Activated CD8-positive, alpha-beta memory T cell treated with anti-CD3 and anti-CD28 coated beads, Interleukin-2, amount 50 U/mL, for 24 hours (primary cell): ENCODE measurements around the gene B3GLCT.

Source experiments
- DNase-seq: peaks from one replicate; pipeline ENCODE4 v3.0.0-alpha.2; 2020; ENCODE audit errors: extremely low read depth

The B3GLCT gene

DNA sequence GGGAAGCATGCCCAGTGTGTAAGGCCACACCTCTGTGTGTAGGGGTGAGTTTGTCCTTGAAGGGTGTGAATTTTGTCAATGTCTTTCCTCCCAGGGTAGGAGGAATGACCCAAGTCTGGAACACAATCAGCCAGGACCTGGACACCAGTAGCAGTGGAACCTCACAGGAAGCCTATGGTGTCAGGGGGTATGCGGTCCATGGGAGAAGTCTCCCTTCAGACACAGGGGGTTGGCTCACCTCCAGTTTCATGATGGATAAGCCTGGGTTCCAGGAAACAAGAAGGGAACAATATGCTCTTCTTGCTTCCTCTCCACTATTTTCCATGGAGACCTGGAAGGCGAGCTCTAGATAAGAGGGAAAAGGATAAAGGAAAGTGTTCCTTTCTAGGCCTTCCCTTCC is 23.9 kb downstream of the B3GLCT start:
- no peak for DNase-seq

DNA sequence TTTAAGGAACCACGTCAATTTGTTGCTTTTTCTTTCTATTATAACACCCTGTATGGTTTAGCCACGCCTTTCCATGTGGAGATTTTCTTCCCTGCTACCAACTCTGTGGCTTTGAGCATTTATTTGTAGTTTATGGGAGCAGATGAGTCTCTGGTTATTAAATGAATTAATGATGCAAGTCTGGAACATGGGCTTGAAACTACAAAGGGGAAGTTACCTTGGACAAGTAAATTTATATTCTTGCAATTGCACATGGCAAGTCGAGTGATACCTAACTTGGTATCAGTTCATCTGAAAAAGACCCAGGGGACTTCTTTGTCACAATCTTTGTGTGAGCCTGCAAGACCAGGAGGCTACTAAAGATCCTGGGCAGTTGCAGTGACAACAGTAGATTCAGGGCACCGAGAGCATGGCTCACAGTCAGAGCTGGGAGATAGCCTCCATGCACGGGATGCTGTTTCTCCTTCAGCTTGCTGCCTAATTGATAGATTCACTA is 24.4 kb downstream of the B3GLCT start:
- DNase-seq: no peak

DNA sequence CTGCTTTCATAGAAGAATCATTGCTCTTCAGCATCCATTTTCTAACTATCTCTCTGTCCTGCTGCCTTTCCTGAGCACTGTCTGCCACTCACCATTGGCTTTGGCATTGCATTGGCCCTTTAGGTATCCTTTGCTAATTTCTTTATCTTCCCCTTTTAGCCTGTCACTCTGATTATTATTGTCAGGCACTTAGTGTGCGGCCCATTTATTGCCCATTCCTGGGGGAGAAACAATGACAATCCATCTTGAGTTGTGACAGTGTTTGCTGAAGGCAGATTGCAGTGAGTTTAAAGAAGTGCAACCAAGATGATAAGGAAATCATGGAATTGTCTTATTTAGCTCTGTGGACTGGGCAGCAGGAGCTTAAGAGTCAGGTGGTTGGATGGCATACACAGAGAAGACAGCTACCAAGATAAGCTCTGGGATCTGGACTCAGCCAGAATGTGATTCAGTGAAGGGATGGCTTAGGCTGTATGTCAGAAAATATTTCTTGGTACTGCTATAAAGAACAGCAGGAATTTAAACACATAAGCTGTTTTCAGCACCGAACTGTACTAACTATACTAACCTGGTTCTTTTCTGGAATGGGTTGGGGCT is 25.3 kb downstream of the B3GLCT start:
- DNase-seq: no peak

DNA sequence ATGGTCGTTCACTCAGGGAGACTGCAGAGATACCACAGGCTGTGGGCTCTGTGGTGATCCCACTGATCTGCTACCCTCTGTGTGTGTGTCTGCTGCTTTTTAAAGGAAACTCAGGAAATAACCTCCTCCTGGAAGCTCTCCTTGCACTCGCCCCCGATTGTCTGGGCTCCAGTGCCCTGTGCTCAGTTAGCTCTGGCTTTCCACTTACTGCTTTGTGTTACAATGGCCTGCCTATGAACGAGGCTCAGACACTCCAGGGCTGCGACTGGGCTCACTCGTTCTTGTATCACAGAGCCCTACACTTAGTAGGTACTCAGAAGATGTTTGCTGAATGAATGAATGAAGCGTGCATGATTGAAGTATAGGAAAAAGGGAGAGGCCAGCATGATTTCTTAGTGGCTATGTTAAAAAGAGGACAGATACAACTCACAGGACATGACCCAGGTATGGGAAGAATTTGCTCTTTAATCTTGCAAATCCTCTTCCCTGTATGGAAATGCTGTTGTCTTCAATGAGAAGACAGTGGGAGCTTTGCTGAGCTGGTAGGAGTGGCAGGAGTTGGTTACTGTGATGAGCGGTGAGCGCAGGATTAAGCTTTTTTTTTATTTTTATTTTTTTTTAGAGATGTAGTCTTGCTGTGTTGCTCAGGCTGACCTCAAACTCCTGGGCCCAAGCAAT is 26.4 kb downstream of the B3GLCT start:
- DNase-seq: no peak

DNA sequence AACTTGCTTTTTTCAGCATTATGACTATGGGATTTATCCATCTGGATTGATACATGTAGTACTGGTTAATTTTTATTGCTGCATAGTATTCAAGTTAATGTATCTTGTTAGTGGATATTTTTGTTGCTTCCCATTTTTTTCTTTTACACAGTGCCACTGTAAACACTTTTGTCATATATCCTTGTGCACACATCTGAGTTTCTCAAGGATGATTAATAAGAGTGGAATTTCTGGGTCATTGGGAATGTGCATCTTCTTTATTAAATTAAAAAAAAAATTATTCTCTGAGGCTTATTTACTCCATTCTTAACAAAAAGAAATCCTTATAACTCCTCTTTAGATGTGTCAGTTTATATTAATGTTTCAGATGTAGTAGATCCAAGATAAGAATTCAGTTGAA is 27.3 kb downstream of the B3GLCT start:
- no peak for DNase-seq

DNA sequence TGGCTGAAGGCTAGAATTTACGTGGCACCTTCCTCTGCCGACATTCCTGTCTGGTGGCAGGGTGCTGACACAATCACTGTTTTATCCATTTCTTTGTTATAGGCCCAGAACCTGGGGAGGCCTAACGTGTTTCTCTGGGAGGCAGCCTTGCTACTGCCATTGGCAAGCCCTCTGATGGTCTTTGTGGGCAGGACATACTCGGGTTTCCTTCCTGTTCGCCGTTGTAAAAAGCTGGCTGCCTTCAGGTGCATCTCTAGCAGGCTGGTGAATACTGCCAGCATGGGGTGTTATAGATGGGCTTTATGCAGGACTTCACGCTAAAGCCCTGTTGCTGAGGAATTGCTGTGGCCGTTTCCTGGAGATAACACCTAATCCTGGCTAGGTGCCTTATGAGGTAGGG is 28.1 kb downstream of the B3GLCT start:
- DNase-seq: no peak

DNA sequence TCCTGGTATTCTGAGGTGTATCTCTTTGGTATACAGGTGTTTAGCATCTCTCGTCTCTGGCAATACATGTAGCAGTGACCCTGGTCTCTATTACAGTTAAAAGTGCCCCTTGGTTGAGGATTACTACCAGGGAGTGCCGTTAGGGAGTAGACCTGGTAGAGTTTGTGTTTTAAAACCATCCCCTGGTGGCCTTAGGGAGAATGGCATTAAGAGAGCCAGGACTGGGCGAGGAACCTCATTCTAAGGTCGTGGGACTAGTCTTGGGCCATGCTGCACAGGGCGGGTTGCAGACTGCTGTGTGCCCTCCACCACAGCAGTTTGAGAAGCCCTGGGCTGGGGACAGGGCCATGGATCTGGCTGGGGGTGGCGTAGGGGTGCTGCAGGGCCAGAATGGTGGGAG is 35.0 kb downstream of the B3GLCT start:
- no peak for DNase-seq

DNA sequence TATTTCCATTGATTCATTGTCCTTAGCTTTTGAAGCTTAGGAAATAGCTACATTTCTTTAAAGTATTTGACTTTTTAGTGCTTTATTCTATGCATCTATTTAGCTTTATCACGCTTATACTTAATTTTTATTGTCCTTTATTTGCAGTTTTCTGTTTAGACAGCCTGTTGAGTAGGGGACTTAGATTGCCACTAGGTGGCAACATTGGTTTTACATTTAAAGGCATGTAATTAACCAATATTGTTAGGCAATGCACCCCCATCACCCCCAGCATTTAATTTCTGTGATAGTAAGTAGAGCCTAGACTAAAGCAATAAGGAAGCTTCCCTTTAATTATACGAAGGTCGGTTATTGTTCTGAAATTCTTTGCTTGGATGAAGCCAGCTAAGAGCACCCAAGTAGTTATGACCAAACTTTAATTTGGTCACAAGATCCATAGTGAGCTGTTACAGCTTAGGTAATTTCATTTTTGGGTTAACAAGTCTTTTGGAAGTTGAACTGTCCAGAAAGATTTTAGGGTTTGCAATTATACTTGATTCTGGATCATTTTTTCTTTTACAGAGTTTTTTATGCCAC is 36.5 kb downstream of the B3GLCT start:
- no peak for DNase-seq

DNA sequence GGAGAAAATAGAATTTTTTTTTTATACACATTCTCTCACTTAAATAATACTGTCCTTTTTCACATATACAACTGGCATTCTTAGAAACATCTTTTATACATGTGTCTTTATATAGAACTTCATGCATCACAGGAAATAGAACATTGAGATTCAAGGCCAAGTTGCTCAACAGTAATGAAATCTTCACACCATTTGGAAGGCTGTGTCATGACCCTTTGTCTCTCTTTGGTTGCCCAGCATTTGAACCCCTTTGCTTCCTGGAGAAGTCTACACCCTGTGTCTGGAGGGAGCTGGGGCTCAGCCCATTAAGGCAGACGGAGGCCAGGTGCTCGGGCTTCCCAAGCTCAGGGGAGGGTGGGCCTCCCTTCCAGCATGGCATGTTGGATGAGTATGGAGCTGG is 41.1 kb downstream of the B3GLCT start:
- no peak for DNase-seq

DNA sequence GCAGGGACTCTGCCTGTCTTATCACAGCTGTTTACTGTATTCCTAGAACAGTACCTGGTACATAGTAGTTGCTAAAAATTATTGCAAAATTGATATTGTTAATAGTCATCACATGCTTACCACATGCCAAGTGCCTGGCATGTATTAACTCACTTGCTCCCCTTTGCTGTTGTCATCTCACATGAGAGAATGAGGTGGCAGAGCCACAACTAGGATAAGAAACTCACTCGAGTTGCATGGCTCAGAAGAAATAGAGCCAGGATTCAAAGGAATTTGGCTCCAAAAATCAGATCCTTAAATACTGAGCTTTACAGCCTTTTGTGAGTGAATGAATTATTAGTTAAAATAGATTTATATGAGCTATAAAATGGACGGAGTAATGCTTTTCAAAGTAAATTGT is 42.6 kb downstream of the B3GLCT start:
- DNase-seq: no peak

DNA sequence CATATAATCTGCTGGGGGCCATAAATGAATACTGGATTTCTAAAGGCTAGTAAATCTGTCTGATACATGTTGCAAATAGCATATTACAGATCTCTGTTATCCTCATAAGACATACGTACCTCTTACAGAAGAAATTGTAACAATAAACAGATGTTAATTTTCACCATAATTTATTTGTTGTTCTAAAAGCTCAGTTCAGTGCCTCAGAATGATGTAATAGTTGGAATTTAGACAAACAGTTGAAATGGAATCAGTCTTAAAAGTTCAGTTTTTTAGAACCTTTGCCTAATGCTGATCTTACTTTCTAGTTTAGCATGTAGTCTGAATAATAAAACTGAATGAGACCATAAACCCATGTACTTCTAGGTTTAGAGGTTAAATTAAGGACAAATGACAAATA is 43.1 kb downstream of the B3GLCT start:
- DNase-seq: no peak

DNA sequence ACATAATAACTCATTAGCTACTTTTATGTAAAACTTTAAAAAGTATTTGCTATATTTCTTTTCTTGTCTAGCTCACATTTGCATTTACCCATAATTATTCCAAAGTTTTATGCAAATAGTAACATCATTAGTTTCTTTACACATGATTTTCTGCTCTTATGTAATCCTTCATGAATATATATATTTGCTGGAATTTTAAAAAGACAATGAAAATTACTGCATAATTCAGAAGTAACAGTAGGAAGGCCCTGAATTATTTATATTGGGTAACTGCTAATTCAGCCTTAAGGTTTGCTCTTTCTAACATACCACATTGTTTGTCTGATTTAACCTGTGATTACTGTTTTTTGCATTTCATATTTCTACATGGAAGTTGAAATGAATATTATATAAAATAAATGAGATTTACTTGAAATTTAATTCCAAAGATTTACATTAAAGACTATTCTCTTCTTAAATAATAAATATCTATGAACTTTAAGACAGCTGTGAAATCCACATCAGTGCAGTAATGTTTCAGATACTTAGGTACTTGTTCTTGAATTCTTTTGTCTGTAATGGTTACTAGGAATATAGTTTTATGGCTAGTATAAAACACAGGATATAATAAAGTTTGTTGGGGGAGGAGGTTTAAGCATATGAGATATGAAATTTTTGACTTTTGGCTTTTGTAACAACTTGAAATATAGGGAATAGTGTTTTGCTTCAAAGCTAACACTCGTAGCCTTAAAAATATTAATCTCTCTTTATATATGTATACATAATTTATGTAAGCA is 46.0 kb downstream of the B3GLCT start:
- DNase-seq: no peak

DNA sequence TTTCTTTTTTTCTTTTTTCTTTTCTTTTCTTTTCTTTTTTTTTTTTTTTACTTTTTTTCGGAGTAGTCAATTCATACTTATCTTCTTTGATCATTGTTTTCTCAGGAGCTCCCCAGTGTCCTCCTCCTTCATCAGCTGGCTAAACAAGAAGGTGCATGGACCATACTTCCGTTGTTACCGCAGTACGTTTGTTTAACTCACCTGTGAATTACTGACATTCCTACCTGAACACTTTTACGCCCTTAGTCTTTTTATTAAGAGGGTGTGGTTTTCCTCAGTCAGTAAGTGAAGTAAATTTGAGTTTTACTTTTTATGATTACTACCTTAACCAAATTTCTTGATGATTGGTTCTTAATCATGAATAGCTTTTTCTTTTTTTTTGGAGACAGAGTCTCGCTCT is 47.1 kb downstream of the B3GLCT start:
- DNase-seq: no peak

DNA sequence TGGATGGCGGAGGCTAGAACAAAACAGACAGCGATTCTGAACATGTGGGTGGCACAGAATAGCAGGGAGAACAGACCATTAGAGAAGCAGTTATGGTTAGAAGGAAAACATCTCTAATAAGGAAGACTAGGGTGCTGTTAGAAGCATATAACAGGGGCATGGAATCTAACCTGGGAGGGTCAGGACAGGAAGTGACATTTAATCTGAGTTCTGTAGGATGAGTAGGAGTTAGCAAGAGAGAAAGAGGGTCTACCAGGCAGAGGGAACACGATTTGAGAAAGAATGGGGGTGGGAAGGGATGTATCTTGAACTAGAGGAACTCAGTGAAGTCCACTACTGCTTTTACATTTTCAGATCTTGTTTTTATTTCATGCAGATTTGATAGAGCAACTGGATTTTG is 48.6 kb downstream of the B3GLCT start:
- DNase-seq: no peak

DNA sequence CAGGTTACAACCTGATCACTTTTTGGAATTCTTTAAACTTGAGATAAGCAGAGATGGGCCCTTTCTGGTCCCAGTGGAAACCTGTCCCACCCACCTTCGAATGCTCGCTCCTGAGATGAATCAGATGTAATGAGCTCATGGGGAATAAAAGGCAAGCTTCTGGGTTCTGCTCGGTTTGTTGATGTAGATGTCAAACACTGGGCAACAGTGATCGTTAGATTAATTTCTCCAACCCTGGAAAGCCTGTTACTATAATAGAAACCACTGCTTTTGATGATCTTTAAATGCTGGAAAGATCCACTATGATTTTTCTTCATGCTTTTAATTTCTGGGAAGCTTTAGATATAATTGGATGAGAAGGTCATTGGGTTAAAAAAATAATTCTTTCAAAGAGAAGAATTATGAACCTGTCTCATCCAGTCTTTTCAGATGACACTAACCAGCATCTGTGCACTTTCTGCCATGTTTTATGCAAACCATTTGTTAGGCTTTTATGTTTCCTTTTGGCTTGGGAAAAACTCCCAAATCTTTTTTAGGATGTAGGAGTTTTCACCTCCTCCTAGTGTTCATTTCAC is 49.3 kb downstream of the B3GLCT start:
- DNase-seq: no peak

DNA sequence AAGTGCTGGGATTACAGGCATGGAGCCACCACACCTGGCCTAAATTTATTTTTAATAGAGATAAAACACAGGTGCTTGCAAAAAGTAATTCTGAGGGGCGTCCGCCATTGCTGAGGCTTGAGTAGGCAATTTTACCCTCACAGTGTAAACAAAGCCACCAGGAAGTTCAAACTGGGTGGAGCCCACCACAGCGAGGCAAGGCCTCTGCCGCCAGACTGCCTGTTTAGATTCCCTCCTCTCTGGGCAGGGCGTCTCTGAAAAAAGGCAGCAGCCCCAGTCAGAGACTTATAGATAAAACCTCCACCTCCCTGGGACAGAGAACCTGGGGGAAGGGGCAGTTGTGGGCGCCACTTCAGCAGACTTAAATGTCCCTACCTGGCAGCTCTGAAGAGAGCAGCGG is 50.7 kb downstream of the B3GLCT start:
- DNase-seq: no peak

DNA sequence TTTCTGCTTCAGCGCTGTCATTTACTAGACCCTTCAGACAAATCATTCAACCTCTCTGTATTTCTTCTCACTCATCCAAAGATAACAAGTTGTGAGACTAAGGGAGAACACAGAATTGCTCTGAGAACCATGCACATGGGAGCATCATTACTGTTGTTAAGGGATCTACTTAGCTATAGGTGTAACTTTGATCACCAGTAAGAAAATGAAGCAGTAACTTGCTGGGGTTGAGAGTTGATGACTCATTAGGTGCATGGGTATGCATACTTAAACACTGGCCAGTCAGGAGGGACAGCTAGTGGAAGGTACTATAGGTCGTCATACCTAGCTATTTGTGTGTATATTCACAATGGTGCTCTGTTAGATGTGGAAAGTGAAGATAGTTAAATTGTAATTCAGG is 61.5 kb downstream of the B3GLCT start:
- no peak for DNase-seq

DNA sequence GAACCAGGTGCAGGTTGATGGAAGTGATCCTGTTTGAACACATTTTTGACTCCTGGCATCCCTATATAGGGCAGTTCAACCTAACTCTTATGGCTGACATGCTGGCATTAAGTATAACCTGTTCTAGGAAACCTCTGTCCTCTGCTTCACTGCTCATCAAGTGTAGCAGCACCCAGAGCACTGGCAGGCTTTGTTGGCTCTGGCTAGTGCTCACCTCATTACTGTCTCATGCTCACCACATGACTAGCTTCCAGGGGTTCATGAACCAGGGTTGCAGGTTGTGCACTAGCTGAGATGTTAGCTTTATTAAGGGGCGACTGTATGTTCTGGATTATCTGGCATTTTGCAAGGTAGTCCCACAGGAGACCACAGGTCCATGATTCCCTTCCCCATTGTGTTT is 63.6 kb downstream of the B3GLCT start:
- no peak for DNase-seq

DNA sequence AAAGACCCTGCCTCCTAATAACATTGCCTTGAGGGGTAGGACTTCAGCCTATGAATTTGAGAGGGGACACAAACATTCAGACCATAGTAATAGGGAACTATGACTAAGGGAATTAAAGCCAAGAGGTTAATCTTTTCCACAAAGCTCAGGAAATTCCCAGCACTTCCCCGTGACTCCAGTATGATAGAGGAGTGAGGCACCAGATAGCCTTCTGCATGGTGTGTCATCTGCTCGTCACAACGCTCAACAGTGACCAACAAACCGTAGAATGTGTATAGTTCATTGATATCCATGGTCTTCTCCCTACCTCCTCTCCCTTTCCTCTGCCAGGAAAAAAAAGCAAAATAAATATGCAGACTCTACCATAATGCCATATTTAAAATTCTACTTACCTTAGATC is 64.4 kb downstream of the B3GLCT start:
- DNase-seq: no peak

DNA sequence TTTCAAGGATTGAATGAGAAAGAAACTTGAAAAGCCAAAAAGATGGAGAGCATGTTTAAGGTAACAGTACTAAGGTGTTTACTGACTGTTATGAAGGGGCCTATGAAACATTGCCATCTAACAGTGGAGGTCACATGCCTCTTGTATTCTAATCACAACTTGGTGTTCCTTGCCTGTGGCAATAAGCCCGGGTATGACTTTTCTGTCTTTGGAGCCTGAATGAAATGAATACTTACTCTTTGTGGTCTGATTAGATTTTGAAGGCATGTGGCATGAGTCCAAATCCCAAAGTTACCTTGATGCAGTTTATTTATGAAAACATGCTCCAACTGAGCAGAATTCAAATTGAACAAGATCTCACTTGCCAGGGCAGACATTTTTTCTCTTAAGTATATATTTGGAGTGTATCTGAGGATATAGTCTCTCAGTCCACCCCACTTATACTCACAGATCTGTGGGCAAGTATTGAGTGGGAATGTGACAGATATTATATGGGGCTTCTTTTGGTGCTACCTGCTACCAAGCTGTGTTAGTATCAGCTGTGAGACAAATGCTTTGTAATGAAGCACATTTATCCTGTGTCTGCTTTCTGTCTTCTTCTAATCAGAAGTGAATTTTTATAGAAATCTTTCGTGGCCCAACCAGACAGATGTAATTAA is 67.5 kb downstream of the B3GLCT start:
- no peak for DNase-seq

DNA sequence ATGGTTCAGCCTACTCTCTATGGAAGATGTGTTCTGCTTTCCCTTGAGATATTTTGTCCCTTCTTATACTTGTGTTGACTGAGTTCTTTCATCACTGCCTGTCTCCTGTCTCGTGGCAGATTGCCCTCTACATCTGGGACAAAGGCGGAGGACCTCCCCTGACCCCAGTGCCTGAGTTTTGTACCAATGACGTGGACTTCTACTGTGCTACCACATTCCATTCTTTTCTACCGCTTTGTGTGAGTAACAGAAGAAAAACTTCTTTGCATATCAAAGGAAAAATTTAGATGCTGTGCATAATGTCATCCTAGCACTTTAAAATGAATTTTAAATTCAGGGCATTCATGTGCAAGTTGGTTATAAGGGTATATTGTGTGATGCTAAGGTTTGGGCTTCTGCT is 74.6 kb downstream of the B3GLCT start:
- no peak for DNase-seq

DNA sequence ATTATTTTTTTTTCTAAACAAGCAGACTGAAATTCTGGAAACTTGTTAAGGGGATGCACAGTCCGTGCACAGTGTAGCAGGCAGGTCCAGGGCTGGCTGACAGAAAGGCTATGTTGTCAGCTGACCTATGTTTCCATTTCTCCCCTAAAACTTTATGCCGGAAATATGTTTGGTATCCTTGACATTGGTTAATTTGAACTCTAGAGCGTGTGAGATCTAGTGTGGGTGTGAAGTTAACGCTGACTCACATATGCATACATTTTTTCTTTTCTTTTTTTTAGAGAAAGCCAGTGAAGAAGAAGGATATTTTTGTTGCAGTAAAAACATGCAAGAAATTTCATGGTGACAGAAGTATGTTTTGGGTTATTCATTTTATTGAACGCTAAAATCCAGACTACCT is 76.6 kb downstream of the B3GLCT start:
- no peak for DNase-seq
